ENCODE measurements around the gene NBEAL1.

DNA sequence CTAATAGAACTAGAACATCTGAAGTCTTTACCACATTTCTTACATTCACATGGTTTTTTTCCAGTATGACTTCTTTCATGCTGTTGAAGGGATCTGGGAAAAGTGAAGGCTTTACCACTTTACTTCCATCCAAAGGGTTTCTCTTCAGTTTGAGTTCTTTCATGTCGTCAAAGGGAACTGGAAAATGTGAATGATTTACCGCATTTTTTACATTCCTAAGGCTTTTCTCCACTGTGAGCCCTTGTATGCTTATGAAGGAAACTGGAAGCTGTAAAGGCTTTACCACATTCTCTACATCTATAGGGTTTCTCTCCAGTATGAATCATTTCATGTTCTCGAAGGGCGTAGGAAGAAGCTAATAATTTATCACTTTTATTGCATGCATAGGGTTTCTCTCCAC, 46.7 kb downstream of the NBEAL1 start:
- TF ChIP-seq TAF1 (IDR thresholded peaks at IDR 0.05; ENCODE audit: borderline replicate concordance, insufficient read depth, low read length) (no peak), POLR2AphosphoS5 (IDR thresholded peaks at IDR 0.05; ENCODE audit: low read depth, low read length) (no peak), SIN3A (IDR thresholded peaks at IDR 0.05; ENCODE audit: borderline replicate concordance, insufficient read depth, low read length) (no peak)
- TF ChIP-seq, protein P1, sequence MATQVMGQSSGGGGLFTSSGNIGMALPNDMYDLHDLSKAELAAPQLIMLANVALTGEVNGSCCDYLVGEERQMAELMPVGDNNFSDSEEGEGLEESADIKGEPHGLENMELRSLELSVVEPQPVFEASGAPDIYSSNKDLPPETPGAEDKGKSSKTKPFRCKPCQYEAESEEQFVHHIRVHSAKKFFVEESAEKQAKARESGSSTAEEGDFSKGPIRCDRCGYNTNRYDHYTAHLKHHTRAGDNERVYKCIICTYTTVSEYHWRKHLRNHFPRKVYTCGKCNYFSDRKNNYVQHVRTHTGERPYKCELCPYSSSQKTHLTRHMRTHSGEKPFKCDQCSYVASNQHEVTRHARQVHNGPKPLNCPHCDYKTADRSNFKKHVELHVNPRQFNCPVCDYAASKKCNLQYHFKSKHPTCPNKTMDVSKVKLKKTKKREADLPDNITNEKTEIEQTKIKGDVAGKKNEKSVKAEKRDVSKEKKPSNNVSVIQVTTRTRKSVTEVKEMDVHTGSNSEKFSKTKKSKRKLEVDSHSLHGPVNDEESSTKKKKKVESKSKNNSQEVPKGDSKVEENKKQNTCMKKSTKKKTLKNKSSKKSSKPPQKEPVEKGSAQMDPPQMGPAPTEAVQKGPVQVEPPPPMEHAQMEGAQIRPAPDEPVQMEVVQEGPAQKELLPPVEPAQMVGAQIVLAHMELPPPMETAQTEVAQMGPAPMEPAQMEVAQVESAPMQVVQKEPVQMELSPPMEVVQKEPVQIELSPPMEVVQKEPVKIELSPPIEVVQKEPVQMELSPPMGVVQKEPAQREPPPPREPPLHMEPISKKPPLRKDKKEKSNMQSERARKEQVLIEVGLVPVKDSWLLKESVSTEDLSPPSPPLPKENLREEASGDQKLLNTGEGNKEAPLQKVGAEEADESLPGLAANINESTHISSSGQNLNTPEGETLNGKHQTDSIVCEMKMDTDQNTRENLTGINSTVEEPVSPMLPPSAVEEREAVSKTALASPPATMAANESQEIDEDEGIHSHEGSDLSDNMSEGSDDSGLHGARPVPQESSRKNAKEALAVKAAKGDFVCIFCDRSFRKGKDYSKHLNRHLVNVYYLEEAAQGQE (IDR thresholded peaks at IDR 0.05; ENCODE audit: insufficient read depth in 1 of 2, low read depth in 2 of 2, low read length in 2 of 2), result no peak
